Smooth muscle cell (in vitro differentiated cells): Measurements from ENCODE around the gene KRTAP10-11. TPM values are rescaled to one million over a fixed set of nuclear protein-coding genes. Genes with fewer than 3 reads are reported as not detected.

ENCODE experiments used
- DNase-seq: peaks from one replicate; lab custom pipeline; 2025; ENCODE audit not compliant: unreplicated experiment; lab: John Stamatoyannopoulos, UW
- H2AFZ ChIP-seq: fragments of 200-600 bp; sonication (generic); 2 replicates; pipeline ENCODE4 v1.6.0; 2016; ENCODE audit warnings: antibody characterized with exemption, low read depth, mild to moderate bottlenecking
- H3F3A ChIP-seq: fragments of 200-600 bp; sonication (generic); 2 replicates; pipeline ENCODE4 v1.6.0; 2017; ENCODE audit warnings: antibody characterized with exemption, low read depth
- H3K27ac ChIP-seq: fragments of 200-600 bp; sonication (generic); 2 replicates; pipeline ENCODE4 v1.5.1; 2016; ENCODE audit warnings: low read depth, mild to moderate bottlenecking
- H3K27me3 ChIP-seq: fragments of 200-600 bp; sonication (generic); 2 replicates; pipeline ENCODE4 v1.6.1; 2016; ENCODE audit warnings: low read depth, mild to moderate bottlenecking
- H3K36me3 ChIP-seq: fragments of 200-600 bp; sonication (generic); 2 replicates; pipeline ENCODE4 v1.5.1; 2016; ENCODE audit warnings: low read depth
- H3K4me1 ChIP-seq: fragments of 200-600 bp; sonication (generic); 2 replicates; pipeline ENCODE4 v1.5.1; 2016; ENCODE audit warnings: low read depth
- H3K4me2 ChIP-seq: fragments of 200-600 bp; sonication (generic); 2 replicates; pipeline ENCODE4 v1.6.0; 2016; ENCODE audit warnings: mild to moderate bottlenecking
- H3K4me3 ChIP-seq: fragments of 200-600 bp; sonication (generic); 2 replicates; pipeline ENCODE4 v1.5.1; 2016; ENCODE audit warnings: mild to moderate bottlenecking
- H3K79me2 ChIP-seq: fragments of 200-600 bp; sonication (generic); 2 replicates; pipeline ENCODE4 v1.6.0; 2016; ENCODE audit warnings: low read depth, mild to moderate bottlenecking
- H3K9ac ChIP-seq: fragments of 200-600 bp; sonication (generic); 2 replicates; pipeline ENCODE4 v1.6.0; 2016; ENCODE audit warnings: low read depth
- H3K9me3 ChIP-seq: fragments of 200-600 bp; sonication (generic); replicated peaks from 2 replicates; pipeline ENCODE4 v1.5.1; 2016; ENCODE audit warnings: low read depth
- H4K20me1 ChIP-seq: fragments of 200-600 bp; sonication (generic); 2 replicates; pipeline ENCODE4 v1.6.0; 2016; ENCODE audit warnings: low read depth
- CTCF ChIP-seq: fragments of 200-600 bp; sonication (generic); IDR thresholded peaks from 2 replicates; pipeline ENCODE4 v1.5.1; 2017; ENCODE audit warnings: borderline replicate concordance, mild to moderate bottlenecking, antibody characterized with exemption; ENCODE audit not compliant: insufficient read depth, poor library complexity, severe bottlenecking
- WGBS: methylation state at CpG from one replicate; pipeline ENCODE4 v1.1.7; 2016; ENCODE audit warnings: low lambda C conversion rate; 5-methylcytosine and 5-hydroxymethylcytosine counted together
- polyA plus RNA-seq: library from polyadenylated mRNA; unstranded; fragments of >200 nt; fragmentation: Nextera tagmentation; extraction: Ambion mirVana; gene quantifications from 2 replicates; pipeline ENCODE4 v1.2.1, GENCODE V29; 2016
- total RNA-seq: library from RNA; depleted of rRNA; stranded (reverse); fragments of >200 nt; gene quantifications from 2 replicates; pipeline ENCODE4 v1.2.3, GENCODE V29; 2014

The KRTAP10-11 gene
- total and polyA plus RNA-seq, 2 experiments from 2014 or later, result not detected

GRCh38 chr21:44694776-44695175 lies 48.6 kb downstream of the KRTAP10-11 start:
- Histone ChIP-seq H3K4me3 (no peak overlapping the region), H3K4me2 (no peak overlapping the region), H3K36me3 (no peaks in the 10 kb centered on the region), H3K27me3 (no peaks in the 10 kb centered on the region), H3K9me3 (no peaks in the 10 kb centered on the region), H4K20me1 (no peaks in the 10 kb centered on the region), H3K27ac (no peak overlapping the region), H3K4me1 (peaks cover 14% of the 10 kb centered on the region), H3K9ac (no peak overlapping the region), H2AFZ (no peak overlapping the region), H3K79me2 (no peaks in the 10 kb centered on the region), H3F3A (peaks cover 15% of the 10 kb centered on the region)
- DNase-seq, result no peak
- 87% methylated on average over 11 of the region's 11 CpGs for WGBS
- TF ChIP-seq CTCF, result no peak

- Histone ChIP-seq H3K36me3 (no peaks in the 10 kb centered on the region), H3K79me2 (no peaks in the 10 kb centered on the region), H3K4me1 (peaks cover 14% of the 10 kb centered on the region), H3K9me3 (no peaks in the 10 kb centered on the region), H3K4me2 (no peak overlapping the region), H3K27ac (no peak overlapping the region), H3K4me3 (no peak overlapping the region), H4K20me1 (no peaks in the 10 kb centered on the region), H3F3A (peaks cover 15% of the 10 kb centered on the region), H3K9ac (no peak overlapping the region), H2AFZ (no peak overlapping the region), H3K27me3 (no peaks in the 10 kb centered on the region)
- TF ChIP-seq CTCF, result no peak
- WGBS, result 86% methylated on average over 8 of the region's 8 CpGs
- DNase-seq, result no peak
These were observed 49.0 kb downstream of the KRTAP10-11 start for GRCh38 chr21:44695184-44695583.

- Histone ChIP-seq H3K79me2 (no peaks in the 10 kb centered on the region), H3K27me3 (no peaks in the 10 kb centered on the region), H4K20me1 (no peaks in the 10 kb centered on the region), H3F3A (peaks cover 15% of the 10 kb centered on the region), H3K4me3 (no peak overlapping the region), H3K4me2 (no peak overlapping the region), H2AFZ (no peak overlapping the region), H3K36me3 (no peaks in the 10 kb centered on the region), H3K9ac (no peak overlapping the region), H3K27ac (no peak overlapping the region), H3K9me3 (no peaks in the 10 kb centered on the region), H3K4me1 (peaks cover 14% of the 10 kb centered on the region)
- no peak for DNase-seq
- WGBS, result 81% methylated on average over 8 of the region's 8 CpGs
- no peak for TF ChIP-seq CTCF
These were observed 49.4 kb downstream of the KRTAP10-11 start for GRCh38 chr21:44695641-44696040.

- H3K27ac ChIP-seq, result no peak overlapping the region
- H3K79me2 ChIP-seq, result no peaks in the 10 kb centered on the region
- H3K4me1 ChIP-seq, result peaks cover 14% of the 10 kb centered on the region
- H3K4me3 ChIP-seq, result no peak overlapping the region
- H3K9ac ChIP-seq, result no peak overlapping the region
- H2AFZ ChIP-seq, result no peak overlapping the region
- no peaks in the 10 kb centered on the region for H4K20me1 ChIP-seq
- H3K27me3 ChIP-seq, result no peaks in the 10 kb centered on the region
- H3K9me3 ChIP-seq, result no peaks in the 10 kb centered on the region
- H3K36me3 ChIP-seq, result no peaks in the 10 kb centered on the region
- H3K4me2 ChIP-seq, result no peak overlapping the region
- H3F3A ChIP-seq, result peaks cover 12% of the 10 kb centered on the region
- DNase-seq, result no peak
- no peak for TF ChIP-seq CTCF
- WGBS, result 84% methylated on average over 10 of the region's 10 CpGs
These were observed 50.4 kb downstream of the KRTAP10-11 start for GRCh38 chr21:44696572-44696971.
